IPS DF 6.9 (cell line): Measurements from ENCODE around the gene DMAC2.

ENCODE experiments used
- DNase-seq: peaks from one replicate; pipeline ENCODE4 v3.0.0-alpha.2; 2013; ENCODE audit warnings: low read depth, low spot score
- H3K27ac ChIP-seq: one replicate; pipeline ENCODE4 v1.5.1; 2013; ENCODE audit warnings: low read length, control low read depth
- H3K27me3 ChIP-seq: 2 replicates; pipeline ENCODE4 v1.6.1; 2013; ENCODE audit warnings: mild to moderate bottlenecking, low read length; ENCODE audit not compliant: control insufficient read depth, insufficient read depth
- H3K36me3 ChIP-seq: 2 replicates; pipeline ENCODE4 v1.6.1; 2013; ENCODE audit warnings: low read length; ENCODE audit not compliant: control insufficient read depth, insufficient read depth
- H3K4me1 ChIP-seq: 2 replicates; pipeline ENCODE4 v1.6.1; 2013; ENCODE audit warnings: low read length; ENCODE audit not compliant: control insufficient read depth, insufficient read depth
- H3K4me3 ChIP-seq: 2 replicates; pipeline ENCODE4 v1.5.1; 2013; ENCODE audit warnings: mild to moderate bottlenecking, low read length
- H3K9me3 ChIP-seq: 2 replicates; pipeline ENCODE4 v1.6.1; 2013; ENCODE audit warnings: low read length, inconsistent platforms; ENCODE audit not compliant: control insufficient read depth, insufficient read depth
- WGBS: extraction: QIAGEN DNeasy Blood & Tissue Kit; methylation state at CpG from one replicate; pipeline ENCODE4 v1.1.7; 2013; ENCODE audit warnings: mixed read lengths, missing lambda C conversion rate; ENCODE audit not compliant: insufficient read length, insufficient coverage; 5-methylcytosine and 5-hydroxymethylcytosine counted together

Gene DMAC2

GRCh38 chr19:41421973-41422372 lies 17.7 kb downstream of the DMAC2 start:
- no peaks in the 10 kb centered on the region for H3K9me3 ChIP-seq
- H3K27me3 ChIP-seq, result no peaks in the 10 kb centered on the region
- H3K4me3 ChIP-seq, result no peak overlapping the region
- no peak overlapping the region for H3K27ac ChIP-seq
- H3K36me3 ChIP-seq, result peaks cover 18% of the 10 kb centered on the region
- DNase-seq, result no peak
- WGBS, result no CpG with 5 or more reads among the region's 20 CpGs
- no peaks in the 10 kb centered on the region; the same call in 1 of the 2 replicates for H3K4me1 ChIP-seq

GRCh38 chr19:41421314-41421713 lies 18.4 kb downstream of the DMAC2 start:
- Histone ChIP-seq H3K27me3 (no peaks in the 10 kb centered on the region), H3K9me3 (no peaks in the 10 kb centered on the region), H3K4me3 (no peak overlapping the region), H3K4me1 (no peaks in the 10 kb centered on the region; the same call in 1 of the 2 replicates), H3K27ac (no peak overlapping the region), H3K36me3 (peaks cover 18% of the 10 kb centered on the region)
- WGBS, result no CpG with 5 or more reads among the region's 6 CpGs
- no peak for DNase-seq

- Histone ChIP-seq H3K36me3 (peaks cover 18% of the 10 kb centered on the region), H3K27me3 (no peaks in the 10 kb centered on the region), H3K4me1 (no peaks in the 10 kb centered on the region), H3K9me3 (no peaks in the 10 kb centered on the region), H3K27ac (no peak overlapping the region), H3K4me3 (no peak overlapping the region)
- no CpG with 5 or more reads among the region's 8 CpGs for whole genome bisulfite sequencing
- DNase-seq, result no peak
These were observed 19.4 kb downstream of the DMAC2 start for GRCh38 chr19:41420101-41420880.

GRCh38 chr19:41416194-41416674 lies 23.5 kb downstream of the DMAC2 start:
- H3K4me1 ChIP-seq, result no peaks in the 10 kb centered on the region
- WGBS, result no CpG with 5 or more reads among the region's 12 CpGs
- H3K27ac ChIP-seq, result no peak overlapping the region
- no peak for DNase-seq
- no peaks in the 10 kb centered on the region for H3K9me3 ChIP-seq
- H3K27me3 ChIP-seq, result no peaks in the 10 kb centered on the region
- H3K4me3 ChIP-seq, result no peak overlapping the region
- peaks cover 10% of the 10 kb centered on the region for H3K36me3 ChIP-seq

GRCh38 chr19:41415154-41415571 lies 24.5 kb downstream of the DMAC2 start:
- H3K4me1 ChIP-seq, result no peaks in the 10 kb centered on the region
- peaks cover 10% of the 10 kb centered on the region for H3K36me3 ChIP-seq
- no peak overlapping the region for H3K27ac ChIP-seq
- no peak overlapping the region for H3K4me3 ChIP-seq
- no CpG with 5 or more reads among the region's 9 CpGs for WGBS
- no peaks in the 10 kb centered on the region for H3K9me3 ChIP-seq
- H3K27me3 ChIP-seq, result no peaks in the 10 kb centered on the region
- no peak for DNase-seq

- H3K4me3 ChIP-seq, result no peak overlapping the region
- WGBS, result no CpG with 5 or more reads among the region's 9 CpGs
- no peak overlapping the region for H3K27ac ChIP-seq
- peaks cover 7% of the 10 kb centered on the region for H3K36me3 ChIP-seq
- no peaks in the 10 kb centered on the region for H3K9me3 ChIP-seq
- no peak for DNase-seq
- no peaks in the 10 kb centered on the region for H3K4me1 ChIP-seq
- H3K27me3 ChIP-seq, result no peaks in the 10 kb centered on the region
These were observed 25.3 kb downstream of the DMAC2 start for GRCh38 chr19:41414461-41414860.

GRCh38 chr19:41413947-41414346 lies 25.8 kb downstream of the DMAC2 start:
- Histone ChIP-seq H3K27ac (no peak overlapping the region), H3K4me3 (no peak overlapping the region), H3K36me3 (peaks cover 4% of the 10 kb centered on the region), H3K27me3 (no peaks in the 10 kb centered on the region), H3K9me3 (no peaks in the 10 kb centered on the region), H3K4me1 (no peaks in the 10 kb centered on the region)
- no CpG with 5 or more reads among the region's 10 CpGs for WGBS
- DNase-seq, result no peak

- Histone ChIP-seq H3K27me3 (no peaks in the 10 kb centered on the region), H3K27ac (no peak overlapping the region), H3K4me1 (no peaks in the 10 kb centered on the region), H3K4me3 (no peak overlapping the region), H3K36me3 (peaks cover 3% of the 10 kb centered on the region; the same call in 1 of the 2 replicates), H3K9me3 (no peaks in the 10 kb centered on the region)
- DNase-seq, result no peak
- no CpG with 5 or more reads among the region's 5 CpGs for WGBS
These were observed 26.8 kb downstream of the DMAC2 start for GRCh38 chr19:41412953-41413352.

- no peaks in the 10 kb centered on the region for H3K9me3 ChIP-seq
- WGBS, result no CpG with 5 or more reads among the region's 11 CpGs
These were observed 27.8 kb downstream of the DMAC2 start for GRCh38 chr19:41411968-41412265.

GRCh38 chr19:41411100-41411967 lies 28.4 kb downstream of the DMAC2 start:
- DNase-seq, result no peak
- H3K36me3 ChIP-seq, result peaks cover 3% of the 10 kb centered on the region; the same call in 1 of the 2 replicates
- H3K9me3 ChIP-seq, result no peaks in the 10 kb centered on the region
- H3K27me3 ChIP-seq, result no peaks in the 10 kb centered on the region
- H3K27ac ChIP-seq, result no peak overlapping the region
- WGBS, result no CpG with 5 or more reads among the region's 9 CpGs
- H3K4me1 ChIP-seq, result no peaks in the 10 kb centered on the region
- no peak overlapping the region for H3K4me3 ChIP-seq

More at GRCh38 chr19:41411968-41412265, 27.8 kb downstream of the DMAC2 start:
- no peak overlapping the region for H3K4me3 ChIP-seq
- H3K36me3 ChIP-seq, result peaks cover 3% of the 10 kb centered on the region; the same call in 1 of the 2 replicates
- no peaks in the 10 kb centered on the region for H3K27me3 ChIP-seq
- no peaks in the 10 kb centered on the region for H3K4me1 ChIP-seq
- DNase-seq, result no peak
- no peak overlapping the region for H3K27ac ChIP-seq
